ENCODE results near the gene CYP4F12.

DNA sequence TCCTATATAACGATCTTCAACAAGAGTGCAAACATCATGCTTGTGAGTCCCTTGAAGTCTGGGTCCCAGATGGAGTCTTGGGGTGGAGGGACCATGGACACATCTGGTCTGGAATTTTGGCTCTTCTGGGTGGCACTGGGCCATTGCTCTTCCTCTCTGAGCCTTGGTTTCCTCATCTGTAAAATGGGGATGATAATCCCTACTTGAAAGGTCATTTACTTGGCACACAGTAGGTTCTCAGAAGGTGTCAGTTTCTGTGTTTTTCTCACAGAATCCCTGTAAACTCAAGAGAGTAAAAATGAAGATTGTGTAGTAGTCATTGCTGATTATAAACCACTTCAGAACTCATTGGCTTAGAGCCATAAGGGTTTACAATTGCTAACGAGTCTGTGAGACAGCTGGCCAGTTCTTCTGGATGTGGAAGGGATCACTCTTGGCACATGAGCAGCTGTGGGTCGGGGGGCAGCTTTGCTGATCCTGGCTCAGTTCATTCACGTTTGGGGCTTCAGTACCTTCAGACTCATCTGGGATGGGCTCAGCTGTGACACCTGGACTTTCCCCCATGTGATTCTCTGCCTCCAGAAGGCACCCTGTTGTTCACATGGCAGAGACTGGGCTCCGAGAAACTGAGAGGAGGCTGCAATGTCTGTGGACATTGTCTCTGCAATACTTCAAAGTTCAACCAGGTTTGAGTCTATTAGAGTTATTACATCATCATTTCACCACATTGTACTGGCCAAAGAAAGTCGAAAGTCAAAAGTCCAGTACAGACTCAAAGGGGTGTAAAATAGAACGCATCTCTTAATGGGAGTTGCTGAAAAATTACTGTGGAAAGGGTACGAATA is 7.8 kb downstream of the CYP4F12 start:
- TF ChIP-seq, protein P1, sequence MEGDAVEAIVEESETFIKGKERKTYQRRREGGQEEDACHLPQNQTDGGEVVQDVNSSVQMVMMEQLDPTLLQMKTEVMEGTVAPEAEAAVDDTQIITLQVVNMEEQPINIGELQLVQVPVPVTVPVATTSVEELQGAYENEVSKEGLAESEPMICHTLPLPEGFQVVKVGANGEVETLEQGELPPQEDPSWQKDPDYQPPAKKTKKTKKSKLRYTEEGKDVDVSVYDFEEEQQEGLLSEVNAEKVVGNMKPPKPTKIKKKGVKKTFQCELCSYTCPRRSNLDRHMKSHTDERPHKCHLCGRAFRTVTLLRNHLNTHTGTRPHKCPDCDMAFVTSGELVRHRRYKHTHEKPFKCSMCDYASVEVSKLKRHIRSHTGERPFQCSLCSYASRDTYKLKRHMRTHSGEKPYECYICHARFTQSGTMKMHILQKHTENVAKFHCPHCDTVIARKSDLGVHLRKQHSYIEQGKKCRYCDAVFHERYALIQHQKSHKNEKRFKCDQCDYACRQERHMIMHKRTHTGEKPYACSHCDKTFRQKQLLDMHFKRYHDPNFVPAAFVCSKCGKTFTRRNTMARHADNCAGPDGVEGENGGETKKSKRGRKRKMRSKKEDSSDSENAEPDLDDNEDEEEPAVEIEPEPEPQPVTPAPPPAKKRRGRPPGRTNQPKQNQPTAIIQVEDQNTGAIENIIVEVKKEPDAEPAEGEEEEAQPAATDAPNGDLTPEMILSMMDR (IDR thresholded peaks at IDR 0.05): no peak
- TF ChIP-seq POLR2AphosphoS5 (IDR thresholded peaks at IDR 0.05; ENCODE audit: low read depth, low read length) (no peak), TCF7L2 (IDR thresholded peaks at IDR 0.05; ENCODE audit: low read depth, low read length) (no peak), REST (IDR thresholded peaks at IDR 0.05; ENCODE audit: insufficient read depth in 1 of 2, low read depth in 2 of 2, low read length in 1 of 2) (no peak)
